ENCODE data around the gene TMEM50A.
"Not testable (repeated sequence)": the region's sequence is repeated elsewhere in the genome, so short reads cannot be mapped to it uniquely, and the experiment has no call there.

Gene TMEM50A

DNA sequence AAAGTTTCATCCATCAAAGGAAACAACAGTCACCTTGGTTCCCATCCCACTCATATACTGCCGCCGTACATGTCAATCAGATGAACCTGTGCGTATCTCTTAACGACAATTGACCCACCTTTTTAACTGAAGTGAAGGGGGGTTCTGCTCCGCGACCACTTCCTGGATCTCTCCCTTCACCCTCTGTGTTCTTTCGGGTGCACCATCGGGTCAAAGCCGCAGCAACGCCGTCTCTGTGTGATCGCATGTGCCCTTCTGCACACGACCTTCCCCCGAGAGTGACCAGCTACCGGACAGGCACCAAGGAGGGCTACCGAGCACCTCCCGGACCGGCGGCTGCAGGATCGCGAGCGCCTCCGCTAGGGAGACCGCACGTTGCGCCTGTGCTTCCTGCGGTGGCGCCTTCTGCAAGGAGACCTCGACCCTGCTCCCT, 1.2 kb upstream of the TMEM50A start:
- not testable (repeated sequence) for DNase-seq (ENCODE audit: low read depth)

DNA sequence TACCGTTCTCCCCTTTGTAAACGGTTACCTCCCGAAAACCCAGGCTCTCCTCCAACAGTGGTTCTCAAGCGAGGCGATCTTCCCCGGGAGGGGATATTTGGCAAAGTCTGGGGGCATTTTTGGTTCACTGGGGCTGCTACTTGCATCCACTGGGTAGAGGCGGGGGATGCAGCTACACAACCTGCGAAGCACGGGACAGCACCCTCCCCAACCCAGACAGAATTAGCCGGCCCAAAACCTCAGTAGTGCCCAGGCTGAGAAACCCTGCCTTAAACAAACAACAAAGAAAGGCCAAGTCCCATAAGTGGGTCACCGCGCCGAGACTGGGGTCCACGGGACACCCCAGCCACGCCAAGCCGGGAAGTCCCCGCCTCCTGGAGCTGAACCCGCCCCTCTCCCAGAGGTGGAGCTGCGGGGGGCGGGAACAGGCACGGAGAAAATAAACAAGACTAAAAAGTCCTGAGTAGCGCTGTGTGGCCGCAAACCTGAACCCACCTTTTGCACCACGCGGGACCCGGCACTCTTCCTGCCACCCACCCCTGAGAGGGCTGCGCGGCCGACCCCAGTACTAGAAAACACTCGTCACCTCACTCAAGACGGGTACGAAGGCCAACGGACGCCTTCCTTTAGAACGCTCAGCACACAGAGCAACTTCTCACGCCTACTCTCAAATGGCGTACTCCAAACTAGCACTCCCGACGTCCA, 499 bp upstream of the TMEM50A start:
- DNase-seq (ENCODE audit: low read depth) = not testable (repeated sequence)

- DNase-seq (ENCODE audit: low read depth) = no peak
These were observed 852 bp downstream of the TMEM50A start for GRCh38 chr1:25338986-25339385.

GRCh38 chr1:25341746-25342145, 3.6 kb downstream of the TMEM50A start:
- no peak for DNase-seq (ENCODE audit: low read depth)

DNA sequence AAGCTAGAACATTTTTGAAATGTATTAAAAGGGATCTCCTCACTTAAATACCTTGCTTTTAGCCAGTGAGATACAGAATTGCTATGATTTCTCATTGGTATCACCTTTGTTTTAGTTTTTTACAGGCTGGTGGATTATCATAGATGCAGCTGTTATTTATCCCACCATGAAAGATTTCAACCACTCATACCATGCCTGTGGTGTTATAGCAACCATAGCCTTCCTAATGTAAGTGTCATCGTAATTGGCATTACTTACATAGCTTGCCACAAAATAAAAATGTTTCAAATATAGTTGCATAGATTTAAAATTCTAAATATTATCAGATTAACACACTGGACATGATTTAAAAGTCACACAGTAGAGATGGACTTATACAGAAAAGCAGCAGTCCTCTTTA, 4.7 kb downstream of the TMEM50A start:
- no peak for DNase-seq (ENCODE audit: low read depth)

- DNase-seq (ENCODE audit: low read depth) = peak; percentile 93
These were observed 5.7 kb downstream of the TMEM50A start for GRCh38 chr1:25343872-25344271.

DNA sequence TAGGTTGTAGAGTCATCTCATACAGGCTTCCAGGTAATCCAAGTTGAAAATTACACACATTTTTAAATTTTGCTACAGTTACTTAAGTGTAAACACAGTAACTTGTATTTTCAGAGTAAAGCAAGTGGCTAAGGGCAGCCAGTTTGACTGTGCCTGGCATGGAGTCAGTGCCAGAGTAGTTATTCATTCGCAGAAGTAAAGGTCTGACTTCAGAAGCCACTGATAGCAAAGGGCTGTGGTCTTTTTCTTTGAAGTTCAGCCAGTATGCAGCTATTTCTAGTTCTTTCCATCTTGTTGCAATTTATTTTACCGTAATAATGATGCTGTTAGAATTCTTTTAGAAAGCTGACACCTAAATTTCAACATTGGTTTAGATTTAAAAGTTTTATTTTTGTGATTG, 9.4 kb downstream of the TMEM50A start:
- peak; percentile 43 for DNase-seq (ENCODE audit: low read depth)

DNA sequence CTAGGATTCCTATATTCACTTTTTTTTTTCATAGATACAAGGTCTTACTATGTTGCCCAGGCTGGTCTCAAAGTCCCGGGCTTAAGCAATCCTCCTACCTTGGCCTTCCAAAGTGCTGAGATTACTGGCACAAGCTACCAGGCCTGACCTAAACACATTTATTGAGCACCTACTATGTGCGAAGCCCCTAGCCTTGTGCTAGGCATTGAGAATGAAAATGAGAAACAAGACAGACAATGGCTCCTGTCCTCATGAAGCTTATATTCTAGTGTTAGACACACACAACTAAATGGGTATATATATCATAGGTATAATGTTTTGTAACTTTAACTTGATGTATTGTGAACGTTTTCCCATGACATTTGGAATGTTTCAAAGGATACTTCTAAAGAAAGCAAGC, 11.5 kb downstream of the TMEM50A start:
- no peak for DNase-seq (ENCODE audit: low read depth)

GRCh38 chr1:25355841-25356395, 17.8 kb downstream of the TMEM50A start:
- DNase-seq (ENCODE audit: low read depth) = no peak

DNA sequence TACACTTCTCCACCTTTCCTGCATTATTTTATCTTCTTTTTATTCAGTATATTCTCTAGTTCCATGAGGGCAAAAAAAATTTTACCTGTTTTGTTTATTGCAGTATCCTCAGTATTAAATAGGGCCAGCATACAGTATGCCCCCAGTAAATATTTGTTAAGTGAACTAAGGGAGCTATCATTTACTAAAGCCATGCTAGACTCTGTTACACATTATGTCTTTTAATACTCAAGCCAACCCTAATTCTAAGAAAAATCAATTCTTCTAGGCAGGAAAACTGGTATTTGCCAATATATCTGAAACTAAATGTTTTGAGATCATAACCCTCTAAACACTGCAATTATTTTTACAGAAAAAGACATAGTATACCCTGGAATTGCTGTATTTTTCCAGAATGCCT, 18.3 kb downstream of the TMEM50A start:
- DNase-seq (ENCODE audit: low read depth) = no peak

- DNase-seq (ENCODE audit: low read depth) = no peak
These were observed 18.7 kb downstream of the TMEM50A start for GRCh38 chr1:25356848-25357247.

GRCh38 chr1:25360596-25361581, 22.8 kb downstream of the TMEM50A start:
- peak; percentile 76 for DNase-seq (ENCODE audit: low read depth)

DNA sequence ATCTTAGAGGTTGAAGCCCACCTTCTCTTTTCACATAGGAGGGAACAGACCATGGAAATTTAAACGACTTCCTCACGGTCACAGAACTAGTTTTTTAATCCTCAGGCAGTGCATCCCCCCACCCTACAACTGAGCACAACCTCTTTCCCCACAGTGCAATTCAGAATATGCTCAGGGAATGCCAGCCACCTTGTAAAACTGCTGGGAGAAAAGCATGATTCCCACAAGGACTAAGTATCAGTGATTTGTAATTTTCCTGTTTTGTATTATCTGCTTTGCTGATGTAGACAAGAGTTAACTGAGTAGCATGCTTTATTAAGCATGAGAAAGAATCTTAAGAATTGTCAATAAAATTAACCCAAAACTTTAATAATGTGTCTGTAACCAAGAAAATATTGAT, 23.8 kb downstream of the TMEM50A start:
- no peak for DNase-seq (ENCODE audit: low read depth)

DNA sequence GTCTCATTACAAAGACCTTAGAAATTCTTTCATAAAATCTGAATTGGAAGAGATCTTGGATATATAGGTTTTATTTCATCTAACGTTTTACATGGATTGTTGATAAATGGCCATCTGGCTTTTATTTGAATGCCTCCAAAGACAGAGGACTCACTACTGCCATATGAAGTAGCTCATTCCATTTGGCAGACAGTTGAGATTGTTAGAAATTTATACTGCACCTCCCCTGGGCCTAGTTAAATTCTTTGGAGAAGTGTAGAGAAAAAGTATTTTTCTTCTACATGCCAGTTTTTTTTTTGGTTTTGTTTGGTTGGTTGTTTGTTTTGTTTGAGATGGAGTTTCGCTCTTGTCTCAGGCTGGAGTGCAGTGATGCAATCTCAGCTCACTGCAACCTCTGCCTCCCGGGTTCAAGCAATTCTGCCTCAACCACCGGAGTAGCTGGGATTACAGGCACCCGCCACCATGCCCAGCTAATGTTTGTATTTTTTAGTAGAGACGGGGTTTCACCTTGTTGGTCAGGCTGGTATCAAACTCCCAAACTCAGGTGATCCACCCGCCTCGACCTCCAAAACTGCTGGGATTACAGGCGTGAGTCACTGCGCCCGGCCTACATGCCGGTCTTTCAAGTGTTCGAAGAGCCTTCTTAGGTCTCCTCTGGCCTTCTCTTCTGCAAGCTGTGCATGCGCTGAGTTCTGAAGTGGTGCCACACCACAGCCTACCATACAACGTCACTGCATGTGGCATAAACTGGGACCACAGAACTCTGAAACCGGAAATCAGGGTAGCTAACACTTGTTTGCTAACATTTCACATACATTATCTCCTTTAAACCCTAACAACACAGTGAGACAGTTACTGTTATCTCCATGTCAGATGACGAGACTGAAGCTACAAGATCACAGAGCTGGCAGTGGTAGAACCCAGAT, 24.8 kb downstream of the TMEM50A start:
- DNase-seq (ENCODE audit: low read depth) = not testable (repeated sequence)

- no peak for DNase-seq (ENCODE audit: low read depth)
These were observed 31.1 kb downstream of the TMEM50A start for GRCh38 chr1:25369241-25369640.

- not testable (repeated sequence) for DNase-seq (ENCODE audit: low read depth)
These were observed 31.6 kb downstream of the TMEM50A start for GRCh38 chr1:25369691-25370271.

DNA sequence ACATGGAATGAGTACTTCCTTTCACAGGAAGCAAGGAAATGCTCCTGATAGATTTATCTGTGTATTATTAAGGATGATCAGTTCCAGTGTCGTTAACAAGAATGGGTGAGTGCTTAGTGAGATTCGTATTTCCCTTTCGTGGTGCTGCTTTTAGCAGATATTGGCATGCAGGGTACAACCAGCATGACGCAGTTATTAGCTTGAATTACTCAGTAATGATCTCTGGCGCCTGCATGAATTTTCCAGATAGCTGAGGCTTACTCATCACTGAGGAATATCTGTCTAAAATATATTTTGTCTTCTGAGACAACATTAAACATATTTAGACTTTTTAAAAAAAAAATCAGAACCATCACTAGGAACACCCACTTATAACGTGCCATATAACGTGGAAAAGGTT, 33.6 kb downstream of the TMEM50A start:
- peak; percentile 90 for DNase-seq (ENCODE audit: low read depth)

- DNase-seq (ENCODE audit: low read depth) = not testable (repeated sequence)
These were observed 40.2 kb downstream of the TMEM50A start for GRCh38 chr1:25378367-25378766.

GRCh38 chr1:25382543-25382942, 44.4 kb downstream of the TMEM50A start:
- not testable (repeated sequence) for DNase-seq (ENCODE audit: low read depth)

- peak; percentile 92 for DNase-seq (ENCODE audit: low read depth)
These were observed 45.0 kb downstream of the TMEM50A start for GRCh38 chr1:25383090-25383489.

DNA sequence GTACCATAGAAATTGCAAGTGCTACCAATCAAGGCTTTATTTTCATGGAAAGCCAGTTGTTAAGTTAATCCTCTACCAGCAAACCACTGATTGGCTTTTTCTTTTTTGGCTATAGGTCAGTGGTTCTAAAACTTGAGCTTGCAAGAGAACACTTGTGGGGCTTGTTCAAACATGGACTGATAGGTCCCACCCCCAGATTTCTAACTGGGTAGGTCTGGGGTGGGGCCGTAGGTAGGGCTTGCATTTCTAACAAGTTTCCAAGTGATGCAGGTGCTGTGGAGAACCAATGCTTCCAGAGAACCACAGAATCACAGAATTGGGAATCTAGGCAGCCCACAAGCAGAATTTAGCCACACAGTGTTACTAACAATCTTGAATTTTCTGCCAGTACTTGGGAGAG, 45.7 kb downstream of the TMEM50A start:
- not testable (repeated sequence) for DNase-seq (ENCODE audit: low read depth)

Measured in fibroblast of gingiva (primary cell).